ENCODE data around the gene ATF6B. TPM values are rescaled to one million over a fixed set of nuclear protein-coding genes. Genes with fewer than 3 reads are reported as not detected.
A peak's percentile ranks its signal among the peaks of the same experiment; 100 is the strongest.

Gene ATF6B
- total RNA-seq, 2 experiments from 2014 or later, result 72.2 to 75.6 TPM

DNA sequence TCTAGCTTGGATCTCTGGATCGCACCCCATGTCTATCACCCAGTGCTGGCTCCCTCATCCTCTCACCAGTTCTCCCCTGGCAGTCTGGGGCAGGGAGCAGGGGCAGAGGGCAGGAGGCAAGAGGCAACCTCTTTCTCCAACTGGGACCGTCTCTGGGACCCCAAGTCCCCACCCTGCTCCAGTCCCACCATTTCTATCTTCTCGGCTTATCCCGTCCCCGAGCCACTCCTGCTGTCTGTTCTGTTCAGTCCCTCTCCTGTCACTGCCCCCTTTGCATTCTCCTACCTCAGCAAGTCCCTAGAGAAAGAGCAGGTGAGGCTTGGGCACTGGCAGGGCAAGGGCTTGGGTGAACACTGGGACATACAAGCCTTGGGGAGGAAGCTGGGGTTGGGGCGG is 18.3 kb downstream of the ATF6B start:
- no peak for DNase-seq
- Histone ChIP-seq H3K4me3 (ENCODE audit: low read length) (no peak overlapping the region), H3K36me3 (ENCODE audit: insufficient read depth, low read length) (peaks cover 2% of the 10 kb centered on the region), H3K27me3 (ENCODE audit: control insufficient read depth in 1 of 2, insufficient read depth in 2 of 2, low read length in 2 of 2) (peaks cover 3 to 5% of the 10 kb centered on the region in 2 experiments), H3K4me1 (ENCODE audit: insufficient read depth, low read length) (peaks cover 21% of the 10 kb centered on the region), H3K9me3 (ENCODE audit: control insufficient read depth in 1 of 2, insufficient read depth in 1 of 2, low read length in 2 of 2) (no peaks in the 10 kb centered on the region), H3K27ac (ENCODE audit: low read depth in 1 of 2, low read length in 2 of 2) (no peak overlapping the region)
- peaks cover 12% of the 10 kb centered on the region for H3K27me3 Mint-ChIP-seq
- H3K36me3 Mint-ChIP-seq (ENCODE audit: low read depth), result peaks cover 24% of the 10 kb centered on the region
- no peak overlapping the region for H3K4me3 Mint-ChIP-seq
- H3K9me3 Mint-ChIP-seq, result no peaks in the 10 kb centered on the region
- ChIA-PET CTCF (no interaction called here), POLR2A (interaction anchor here (1.9 kb wide), 1 partner anchor 18 kb away, joined by 7 read pairs; the partner anchor contains the start of gene ATF6B)
- ATAC-seq (ENCODE audit: poor library complexity), result no peak
- intact Hi-C loops (cut with DNase I, micrococcal nuclease), result no loop called here
- TF ChIP-seq CTCF (IDR thresholded peaks at IDR 0.05), result no peak
- H3K27ac Mint-ChIP-seq, result no peak overlapping the region
- H3K4me1 Mint-ChIP-seq (ENCODE audit: low read depth), result peaks cover 24% of the 10 kb centered on the region

DNA sequence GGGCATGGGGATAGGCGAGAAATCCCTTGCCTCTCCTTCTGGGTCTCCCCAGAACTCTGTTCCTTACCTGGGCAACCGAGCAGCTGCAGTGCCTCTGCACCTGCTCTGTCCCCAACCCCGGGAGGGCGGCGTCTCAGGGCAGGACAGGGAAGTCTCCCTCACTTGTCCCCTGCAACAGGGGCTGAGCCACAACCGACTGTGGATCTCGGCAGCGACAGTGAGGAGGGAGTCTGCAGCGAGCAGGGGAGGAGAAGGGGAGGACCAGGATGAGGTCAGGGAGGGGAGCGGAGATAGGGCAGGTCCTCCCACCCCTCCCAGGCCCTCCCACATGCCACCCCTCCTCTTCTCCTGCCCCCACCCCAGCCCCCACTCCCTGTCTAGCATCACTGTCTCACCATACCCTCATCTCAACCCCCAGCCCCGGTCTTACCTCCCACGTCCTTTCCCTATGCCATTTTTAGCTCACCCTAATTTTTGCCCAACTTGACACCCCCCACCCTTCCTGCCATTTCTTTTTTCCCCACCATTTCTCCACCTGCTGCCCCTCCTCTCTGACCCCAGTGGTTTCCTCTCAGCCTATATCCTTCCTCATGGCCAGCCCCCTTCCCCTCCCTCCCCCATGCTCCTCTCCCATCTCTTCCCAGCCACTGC is 18.8 kb downstream of the ATF6B start, which contains the start of gene TNXB:
Gene TNXB (minus strand): TSS at position 225 of the 651 bp plus-strand sequence. CDS start 11,140 bp downstream, outside the sequence.
- CTCF ChIA-PET, result no interaction called here
- H3K9me3 ChIP-seq (ENCODE audit: control insufficient read depth in 1 of 2, insufficient read depth in 1 of 2, low read length in 2 of 2), result no peaks in the 10 kb centered on the region
- POLR2A ChIA-PET, result no interaction called here
- peaks cover 21% of the 10 kb centered on the region for H3K4me1 ChIP-seq (ENCODE audit: insufficient read depth, low read length)
- peaks cover 24% of the 10 kb centered on the region for H3K4me1 Mint-ChIP-seq (ENCODE audit: low read depth)
- DNase-seq, result peak in 1 of 14 experiments; percentile 27
- no peak within 1 kb of the TSS for H3K27ac ChIP-seq (ENCODE audit: low read depth in 1 of 2, low read length in 2 of 2)
- peak; percentile 43 for ATAC-seq (ENCODE audit: poor library complexity)
- peak within 1 kb of the TSS; percentile 58 for H3K27ac Mint-ChIP-seq
- TF ChIP-seq CTCF (IDR thresholded peaks at IDR 0.05), result no peak
- H3K27me3 ChIP-seq (ENCODE audit: control insufficient read depth in 1 of 2, insufficient read depth in 2 of 2, low read length in 2 of 2), result peaks cover 5% of the 10 kb centered on the region in 2 experiments
- H3K4me3 Mint-ChIP-seq, result no peak within 1 kb of the TSS
- intact Hi-C loops (cut with DNase I, micrococcal nuclease), result no loop called here
- peaks cover 20% of the 10 kb centered on the region for H3K36me3 Mint-ChIP-seq (ENCODE audit: low read depth)
- no peak within 1 kb of the TSS for H3K4me3 ChIP-seq (ENCODE audit: low read length)
- H3K9me3 Mint-ChIP-seq, result no peaks in the 10 kb centered on the region
- peaks cover 17% of the 10 kb centered on the region for H3K27me3 Mint-ChIP-seq
- no peaks in the 10 kb centered on the region for H3K36me3 ChIP-seq (ENCODE audit: insufficient read depth, low read length)

GRCh38 chr6:32108727-32109113 is 19.3 kb downstream of the ATF6B start:
- H3K27ac Mint-ChIP-seq, result peak overlapping the region; percentile 33

More at GRCh38 chr6:32108727-32109113, 19.3 kb downstream of the ATF6B start:
- no peaks in the 10 kb centered on the region for H3K36me3 ChIP-seq (ENCODE audit: insufficient read depth, low read length)
- CTCF ChIA-PET, result no interaction called here
- POLR2A ChIA-PET, result no interaction called here
- H3K27me3 ChIP-seq (ENCODE audit: control insufficient read depth in 1 of 2, insufficient read depth in 2 of 2, low read length in 2 of 2), result peaks cover 5% of the 10 kb centered on the region in 2 experiments
- H3K27ac ChIP-seq (ENCODE audit: low read depth in 1 of 2, low read length in 2 of 2), result no peak overlapping the region
- peaks cover 21% of the 10 kb centered on the region for H3K4me1 ChIP-seq (ENCODE audit: insufficient read depth, low read length)
- H3K9me3 Mint-ChIP-seq, result no peaks in the 10 kb centered on the region
- TF ChIP-seq CTCF (IDR thresholded peaks at IDR 0.05), result no peak
- intact Hi-C loops (cut with DNase I, micrococcal nuclease), result no loop called here
- no peak overlapping the region for H3K4me3 ChIP-seq (ENCODE audit: low read length)
- H3K4me3 Mint-ChIP-seq, result no peak overlapping the region
- ATAC-seq (ENCODE audit: poor library complexity), result no peak
- H3K9me3 ChIP-seq (ENCODE audit: control insufficient read depth in 1 of 2, insufficient read depth in 1 of 2, low read length in 2 of 2), result no peaks in the 10 kb centered on the region
- H3K4me1 Mint-ChIP-seq (ENCODE audit: low read depth), result peaks cover 24% of the 10 kb centered on the region
- no peak for DNase-seq
- H3K27me3 Mint-ChIP-seq, result peaks cover 20% of the 10 kb centered on the region
- peaks cover 19% of the 10 kb centered on the region for H3K36me3 Mint-ChIP-seq (ENCODE audit: low read depth)

All from CD4-positive, alpha-beta T cell (primary cell).